Tibial nerve (tissue), 4 donors: ENCODE data around the gene THOC2. TPM values are rescaled to one million over a fixed set of nuclear protein-coding genes. Genes with fewer than 3 reads are reported as not detected.
"Not testable (repeated sequence)": the region's sequence is repeated elsewhere in the genome, so short reads cannot be mapped to it uniquely, and the experiment has no call there.

Source experiments
- DNase-seq, 2 donors: peaks; one replicate each; pipeline ENCODE4 v3.0.0-alpha.2; 2019; ENCODE audit warnings: low spot score in 2 of 2
- H3K27ac ChIP-seq, 4 donors: fragments of 200-600 bp; sonication (generic) in 3 of 4; one replicate each; pipeline ENCODE4 v1.5.1; 2017 to 2019; ENCODE audit warnings: mild to moderate bottlenecking in 1 of 4
- H3K27me3 ChIP-seq, 2 donors: fragments of 200-600 bp; sonication (generic) in 1 of 2; one replicate each; pipeline versions ENCODE4 v1.5.1 to v1.6.0; 2017 to 2019
- H3K36me3 ChIP-seq, 3 donors: fragments of 200-600 bp; sonication (generic); one replicate each; pipeline ENCODE4 v1.5.1; 2018 to 2019
- H3K4me1 ChIP-seq, 4 donors: fragments of 200-600 bp; sonication (generic) in 3 of 4; one replicate each; pipeline ENCODE4 v1.5.1; 2017 to 2019
- H3K4me3 ChIP-seq, 4 donors: fragments of 200-600 bp; sonication (generic) in 3 of 4; one replicate each; pipeline ENCODE4 v1.5.1; 2017 to 2019; ENCODE audit warnings: mild to moderate bottlenecking in 1 of 4, moderate library complexity in 1 of 4
- H3K9me3 ChIP-seq, 4 donors: fragments of 200-600 bp; sonication (generic) in 3 of 4; one replicate each; pipeline ENCODE4 v1.5.1; 2017 to 2019
- CTCF ChIP-seq, 5 experiments: fragments of 200-600 bp in 3 of 5; fragments of 450-650 bp in 2 of 5; sonication (generic) in 3 of 5; IDR thresholded peaks; one replicate each; pipeline ENCODE4 v1.5.1; 2016 to 2019; ENCODE audit warnings: antibody characterized with exemption in 5 of 5, mild to moderate bottlenecking in 3 of 5, moderate library complexity in 2 of 5
- EP300 ChIP-seq, 2 donors: sonication (generic); formaldehyde crosslinking; IDR thresholded peaks; one replicate each; pipeline ENCODE4 v1.6.1; 2017; ENCODE audit warnings: antibody characterized with exemption in 2 of 2, mild to moderate bottlenecking in 1 of 2
- POLR2A ChIP-seq, 2 donors: fragments of 450-650 bp; IDR thresholded peaks; one replicate each; pipeline ENCODE4 v1.6.1; 2017; ENCODE audit warnings: antibody characterized with exemption in 2 of 2, mild to moderate bottlenecking in 2 of 2, moderate library complexity in 2 of 2
- WGBS, 2 donors: methylation state at CpG; one replicate each; pipeline ENCODE4 v1.1.5; 2018; 5-methylcytosine and 5-hydroxymethylcytosine counted together
- total RNA-seq, 4 donors: library from RNA; depleted of rRNA; stranded (reverse); fragments of >200 nt; gene quantifications; one replicate each; pipeline ENCODE4 v1.1.0, GENCODE V29; 2016

The THOC2 gene
- total RNA-seq, 4 donors from 2014 or later, result 74.4 to 93.3 (median 85.6) TPM

GRCh38 chrX:123764967-123765871, 32.4 kb upstream of the THOC2 start:
- Histone ChIP-seq H3K27ac (peak overlapping the region; percentile 33 to 79 (median 64)), H3K36me3 (no peaks in the 10 kb centered on the region), H3K4me3 (peak overlapping the region in 3 of 4 donors; percentile 16 to 44 (median 34)), H3K27me3 (no peaks in the 10 kb centered on the region), H3K9me3 (no peaks in the 10 kb centered on the region), H3K4me1 (no peaks in the 10 kb centered on the region)
- DNase-seq, result peak; percentile 66 to 71
- 6 to 38% methylated on average over 26 to 38 of the region's 38 CpGs for WGBS, 2 donors
- TF ChIP-seq EP300 (IDR thresholded peaks at IDR 0.05) (no peak), POLR2A (IDR thresholded peaks at IDR 0.05) (peak in 1 of 2 donors; percentile 25)

- not testable (repeated sequence) for DNase-seq, H3K27me3 ChIP-seq, H3K27ac ChIP-seq, H3K36me3 ChIP-seq, H3K4me3 ChIP-seq, H3K4me1 ChIP-seq, H3K9me3 ChIP-seq
- WGBS, 2 donors, result 69 to 91% methylated on average over 3 of the region's 3 CpGs
Observed at GRCh38 chrX:123759849-123760248, 27.0 kb upstream of the THOC2 start.

DNA sequence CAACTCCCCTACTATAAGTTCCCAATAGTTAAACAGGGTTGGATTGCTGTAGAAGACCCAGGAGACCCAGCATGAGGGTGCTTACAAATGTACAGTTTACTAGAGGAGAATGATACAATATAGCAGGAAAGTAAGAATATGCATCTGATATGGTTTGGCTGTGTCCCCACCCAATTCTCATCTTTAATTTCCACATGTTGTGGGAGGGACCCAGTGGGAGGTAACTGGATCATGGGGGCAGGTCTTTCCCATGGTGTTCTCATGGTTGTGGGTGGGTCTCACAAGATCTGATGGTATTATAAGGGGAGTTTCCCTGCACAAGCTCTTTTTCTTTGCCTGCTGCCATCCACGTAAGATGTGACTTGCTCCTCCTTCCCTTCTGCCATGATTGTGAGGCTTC, 24.9 kb upstream of the THOC2 start:
- not testable (repeated sequence) for H3K36me3 ChIP-seq, H3K4me3 ChIP-seq, H3K9me3 ChIP-seq, H3K27me3 ChIP-seq, H3K4me1 ChIP-seq, DNase-seq, H3K27ac ChIP-seq
- 71 to 87% methylated on average over 1 of the region's 1 CpG for WGBS, 2 donors

- H3K4me1 ChIP-seq, result no peaks in the 10 kb centered on the region
- no peaks in the 10 kb centered on the region for H3K9me3 ChIP-seq
- no peaks in the 10 kb centered on the region for H3K36me3 ChIP-seq
- H3K4me3 ChIP-seq, result no peak overlapping the region
- no peaks in the 10 kb centered on the region for H3K27me3 ChIP-seq
- TF ChIP-seq CTCF (IDR thresholded peaks at IDR 0.05), result no peak
- no peak for TF ChIP-seq EP300 (IDR thresholded peaks at IDR 0.05)
- no peak for DNase-seq
- no peak overlapping the region for H3K27ac ChIP-seq
Observed at GRCh38 chrX:123756320-123756719, 23.5 kb upstream of the THOC2 start.

GRCh38 chrX:123755107-123755506, 22.3 kb upstream of the THOC2 start:
- Histone ChIP-seq H3K4me3 (no peak overlapping the region), H3K27ac (no peak overlapping the region), H3K36me3 (no peaks in the 10 kb centered on the region), H3K9me3 (no peaks in the 10 kb centered on the region), H3K4me1 (no peaks in the 10 kb centered on the region), H3K27me3 (no peaks in the 10 kb centered on the region)
- no peak for DNase-seq
- no peak for TF ChIP-seq CTCF (IDR thresholded peaks at IDR 0.05)
- no peak for TF ChIP-seq POLR2A (IDR thresholded peaks at IDR 0.05)
- 72 to 74% methylated on average over 2 of the region's 2 CpGs for WGBS, 2 donors

GRCh38 chrX:123753656-123754350, 21.0 kb upstream of the THOC2 start:
- H3K9me3 ChIP-seq, result no peaks in the 10 kb centered on the region
- WGBS, 2 donors, result 79 to 94% methylated on average over 8 of the region's 8 CpGs
- TF ChIP-seq EP300 (IDR thresholded peaks at IDR 0.05), result no peak
- no peak for TF ChIP-seq POLR2A (IDR thresholded peaks at IDR 0.05)
- TF ChIP-seq CTCF (IDR thresholded peaks at IDR 0.05), result no peak
- H3K36me3 ChIP-seq, result no peaks in the 10 kb centered on the region
- no peaks in the 10 kb centered on the region for H3K4me1 ChIP-seq
- no peaks in the 10 kb centered on the region for H3K27me3 ChIP-seq
- DNase-seq, result no peak
- H3K4me3 ChIP-seq, result no peak overlapping the region
- no peak overlapping the region for H3K27ac ChIP-seq
